PC-3 (cell line): ENCODE measurements around the gene LGI1. TPM values are rescaled to one million over a fixed set of nuclear protein-coding genes. Genes with fewer than 3 reads are reported as not detected.

Experiments
- ATAC-seq: fragments of 200-7000 bp; cut with Tn5 transposase; 2 replicates; pipeline ENCODE4 v1.9.1; 2020; ENCODE audit warnings: mild to moderate bottlenecking, moderate library complexity
- BruUV-seq: library from RNA; stranded (reverse); fragments of 400-500 nt; replicated peaks from 2 replicates; lab custom pipeline; 2021; lab: Mats Ljungman, UMichigan
- CTCF ChIA-PET: fragments of 300-600 bp; sonication (Branson Sonifier 250); formaldehyde crosslinking; loops from one replicate; lab custom pipeline; 2022; ENCODE audit warnings: antibody characterized with exemption; lab: Charles Lee
- POLR2A ChIA-PET: fragments of 300-600 bp; sonication (Branson Sonifier 250); formaldehyde crosslinking; loops from one replicate; lab custom pipeline; 2022; ENCODE audit warnings: antibody characterized with exemption; ENCODE audit not compliant: unreplicated experiment; lab: Charles Lee
- DNase-seq: peaks from one replicate; pipeline ENCODE4 v3.0.0-alpha.2; 2015
- H2AFZ ChIP-seq: fragments of 300-600 bp; sonication (generic); 2 replicates; pipeline ENCODE4 v1.6.0; 2016; ENCODE audit warnings: antibody characterized with exemption, low read length
- H3F3A ChIP-seq: fragments of 300-600 bp; sonication (generic); one replicate; pipeline ENCODE4 v1.6.0; 2017; ENCODE audit warnings: antibody characterized with exemption, low read length, control low read depth, mild to moderate bottlenecking; ENCODE audit not compliant: unreplicated experiment
- H3K27ac ChIP-seq: fragments of 300-600 bp; sonication (generic); 2 replicates; pipeline ENCODE4 v1.5.1; 2016; ENCODE audit warnings: mild to moderate bottlenecking, low read length
- H3K27me3 ChIP-seq: fragments of 300-600 bp; sonication (generic); 2 replicates; pipeline ENCODE4 v1.6.1; 2016; ENCODE audit warnings: low read length, mixed read lengths
- H3K36me3 ChIP-seq: fragments of 300-600 bp; sonication (generic); 2 replicates; pipeline ENCODE4 v1.6.1; 2016; ENCODE audit warnings: low read depth, mixed run types, low read length, mixed read lengths
- H3K4me1 ChIP-seq: fragments of 300-600 bp; sonication (generic); 2 replicates; pipeline ENCODE4 v1.5.1; 2016; ENCODE audit warnings: low read length; ENCODE audit not compliant: insufficient read depth
- H3K4me2 ChIP-seq: fragments of 300-600 bp; sonication (generic); 2 replicates; pipeline ENCODE4 v1.6.0; 2016; ENCODE audit warnings: low read length
- H3K4me3 ChIP-seq: fragments of 300-600 bp; sonication (generic); 2 replicates; pipeline ENCODE4 v1.5.1; 2016; ENCODE audit warnings: mild to moderate bottlenecking, low read length, mixed read lengths
- H3K79me2 ChIP-seq: fragments of 300-600 bp; sonication (generic); 2 replicates; pipeline ENCODE4 v1.6.1; 2017; ENCODE audit warnings: low read length, mixed read lengths
- H3K9ac ChIP-seq: fragments of 300-600 bp; sonication (generic); 2 replicates; pipeline ENCODE4 v1.6.0; 2016; ENCODE audit warnings: mild to moderate bottlenecking, low read length
- H3K9me2 ChIP-seq: fragments of 300-600 bp; sonication (generic); replicated peaks from 2 replicates; pipeline ENCODE4 v1.6.1; 2016; ENCODE audit warnings: mixed run types, low read length, mixed read lengths
- H3K9me3 ChIP-seq: fragments of 300-600 bp; sonication (generic); 2 replicates; pipeline ENCODE4 v1.6.1; 2016; ENCODE audit warnings: low read length, mixed read lengths
- H4K20me1 ChIP-seq: fragments of 300-600 bp; sonication (generic); 2 replicates; pipeline ENCODE4 v1.6.1; 2016; ENCODE audit warnings: low read length, mixed read lengths
- CTCF ChIP-seq: fragments of 300-600 bp; sonication (generic); conservative IDR thresholded peaks from 2 replicates; pipeline ENCODE4 v1.5.1; 2017; ENCODE audit warnings: antibody characterized with exemption, low read depth, mild to moderate bottlenecking, low read length
- EZH2 ChIP-seq: fragments of 300-600 bp; sonication (generic); IDR thresholded peaks from one replicate; pipeline ENCODE4 v1.6.1; 2017; ENCODE audit warnings: antibody characterized with exemption, mild to moderate bottlenecking, low read length; ENCODE audit not compliant: unreplicated experiment
- EZH2phosphoT487 ChIP-seq: fragments of 300-600 bp; sonication (generic); IDR thresholded peaks from 2 replicates; pipeline ENCODE4 v1.6.1; 2018; ENCODE audit warnings: mild to moderate bottlenecking, antibody characterized with exemption, low read length, borderline replicate concordance
- intact Hi-C: fragments of 100-400 bp; cut with micrococcal nuclease; formaldehyde crosslinking; loops from 2 replicates; pipeline ENCODE4 v1.9.0; 2023
- total RNA-seq: library from RNA; depleted of rRNA; stranded (reverse); fragments of >200 nt; gene quantifications from 2 replicates; pipeline ENCODE4 v1.2.3, GENCODE V29; 2014

LGI1 gene
- total RNA-seq, 1 experiment from 2014 or later: not detected

- Histone ChIP-seq H3K4me2 (no peak overlapping the region), H3F3A (no peaks in the 10 kb centered on the region), H4K20me1 (no peaks in the 10 kb centered on the region), H3K4me1 (no peaks in the 10 kb centered on the region), H3K27ac (no peak overlapping the region), H3K9ac (no peak overlapping the region), H3K27me3 (no peaks in the 10 kb centered on the region), H3K79me2 (no peaks in the 10 kb centered on the region), H2AFZ (no peak overlapping the region), H3K9me2 (no peaks in the 10 kb centered on the region), H3K36me3 (no peaks in the 10 kb centered on the region), H3K4me3 (no peak overlapping the region), H3K9me3 (no peaks in the 10 kb centered on the region)
- no peak for ATAC-seq
- TF ChIP-seq CTCF (no peak), EZH2phosphoT487 (no peak), EZH2 (no peak)
- BruUV-seq: no TSS peak
- POLR2A ChIA-PET: no interaction called here
- no peak for DNase-seq
- intact Hi-C loops: no loop called here
- CTCF ChIA-PET: no interaction called here
These were observed 45.8 kb upstream of the LGI1 start for GRCh38 chr10:93711891-93712290.

GRCh38 chr10:93712593-93712992 is 45.1 kb upstream of the LGI1 start:
- DNase-seq (no peak), ATAC-seq (no peak)
- CTCF ChIA-PET: no interaction called here
- H3K9ac ChIP-seq: no peak overlapping the region
- TF ChIP-seq EZH2 (no peak), CTCF (no peak), EZH2phosphoT487 (no peak)
- H3K27ac ChIP-seq: no peak overlapping the region
- H3K9me3 ChIP-seq: no peaks in the 10 kb centered on the region
- POLR2A ChIA-PET: interaction anchor here (0.6 kb wide), 1 partner anchor 1819 kb away, joined by 3 read pairs; no protein-coding TSS in a partner anchor
- no peaks in the 10 kb centered on the region for H4K20me1 ChIP-seq
- no peaks in the 10 kb centered on the region for H3K79me2 ChIP-seq
- intact Hi-C loops: no loop called here
- no peaks in the 10 kb centered on the region for H3K27me3 ChIP-seq
- H3F3A ChIP-seq: no peaks in the 10 kb centered on the region
- BruUV-seq: no TSS peak
- H3K36me3 ChIP-seq: no peaks in the 10 kb centered on the region
- H3K4me2 ChIP-seq: no peak overlapping the region
- no peak overlapping the region for H2AFZ ChIP-seq
- no peak overlapping the region for H3K4me3 ChIP-seq
- no peaks in the 10 kb centered on the region for H3K4me1 ChIP-seq
- H3K9me2 ChIP-seq: no peaks in the 10 kb centered on the region

- no peak for ATAC-seq
- Histone ChIP-seq H3K9me3 (no peaks in the 10 kb centered on the region), H3K9me2 (no peaks in the 10 kb centered on the region), H3F3A (no peaks in the 10 kb centered on the region), H3K36me3 (no peaks in the 10 kb centered on the region), H2AFZ (no peak overlapping the region), H3K4me2 (no peak overlapping the region), H3K4me1 (no peaks in the 10 kb centered on the region), H3K4me3 (no peak overlapping the region), H3K27ac (no peak overlapping the region), H3K79me2 (no peaks in the 10 kb centered on the region), H3K9ac (no peak overlapping the region), H4K20me1 (no peaks in the 10 kb centered on the region), H3K27me3 (no peaks in the 10 kb centered on the region)
- ChIA-PET CTCF (no interaction called here), POLR2A (no interaction called here)
- no TSS peak for BruUV-seq
- intact Hi-C loops: no loop called here
- no peak for TF ChIP-seq EZH2phosphoT487
- no peak for DNase-seq
These were observed 42.4 kb upstream of the LGI1 start for GRCh38 chr10:93715345-93715744.
